PFSK-1 (cell line): ENCODE data around the gene MYCN.

ENCODE experiments used
- POLR2AphosphoS5 ChIP-seq: IDR thresholded peaks from 2 replicates; pipeline ENCODE4 v1.6.1; 2012; ENCODE audit warnings: low read depth, mild to moderate bottlenecking, control low read depth, low read length, moderate library complexity
- SIN3A ChIP-seq: IDR thresholded peaks from 2 replicates; pipeline ENCODE4 v1.6.1; 2012; ENCODE audit warnings: mild to moderate bottlenecking, low read length, moderate library complexity, borderline replicate concordance; ENCODE audit not compliant: insufficient read depth
- TAF1 ChIP-seq: IDR thresholded peaks from 2 replicates; pipeline ENCODE4 v1.6.1; 2012; ENCODE audit warnings: low read length, control low read depth, borderline replicate concordance; ENCODE audit not compliant: insufficient read depth

DNA sequence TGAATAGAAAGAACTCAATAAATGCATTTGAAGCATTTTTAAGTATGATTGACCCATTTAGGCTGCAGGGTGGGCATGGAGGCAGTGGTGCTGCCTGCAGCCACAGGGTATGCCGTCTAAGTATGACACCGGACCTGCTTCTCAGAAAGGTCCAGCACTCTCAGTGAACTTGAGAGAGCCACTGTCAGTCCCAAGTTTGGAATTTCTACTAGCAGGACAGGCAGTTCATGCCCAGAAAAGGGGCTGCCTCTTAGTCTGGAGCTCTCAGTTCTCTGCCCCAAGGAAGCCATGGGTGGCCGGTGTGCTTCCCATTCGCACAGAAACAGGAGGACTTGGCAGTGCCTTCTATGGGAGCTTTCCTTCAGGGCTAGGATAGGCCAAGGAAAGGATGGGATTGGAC is 24.0 kb upstream of the MYCN start:
- TF ChIP-seq POLR2AphosphoS5: no peak
- no peak for TF ChIP-seq SIN3A
- no peak for TF ChIP-seq TAF1
